MG63 (cell line): ENCODE data around the gene MILR1. TPM values are rescaled to one million over a fixed set of nuclear protein-coding genes. Genes with fewer than 3 reads are reported as not detected.
"Not testable (repeated sequence)": the region's sequence is repeated elsewhere in the genome, so short reads cannot be mapped to it uniquely, and the experiment has no call there.

Source experiments
- DNase-seq: peaks from one replicate; pipeline ENCODE4 v3.0.0-alpha.2; 2020
- H3K27me3 ChIP-seq: fragments of 250-450 bp; sonication (Bioruptor Pico); 2 replicates; pipeline ENCODE4 v1.5.1; 2020; ENCODE audit warnings: mild to moderate bottlenecking, moderate library complexity
- H3K36me3 ChIP-seq: fragments of 250-450 bp; sonication (Bioruptor Pico); 2 replicates; pipeline ENCODE4 v1.5.1; 2020; ENCODE audit warnings: mild to moderate bottlenecking, moderate library complexity
- H3K4me3 ChIP-seq: fragments of 250-450 bp; sonication (Bioruptor Pico); 2 replicates; pipeline ENCODE4 v1.5.1; 2020; ENCODE audit warnings: mild to moderate bottlenecking, moderate library complexity
- H3K9me3 ChIP-seq: fragments of 250-450 bp; sonication (Bioruptor Pico); 2 replicates; pipeline ENCODE4 v1.5.1; 2020; ENCODE audit warnings: mild to moderate bottlenecking, moderate library complexity
- total RNA-seq: library from RNA; depleted of rRNA; stranded (reverse); fragments of >200 nt; shearing (Covaris generic); gene quantifications from 2 replicates; pipeline ENCODE4 v1.2.3, GENCODE V29; 2014; ENCODE audit warnings: low replicate concordance

MILR1 gene
- total RNA-seq, 1 experiment from 2014 or later = 5.6 TPM

- no peak overlapping the region for H3K4me3 ChIP-seq
- no peaks in the 10 kb centered on the region for H3K36me3 ChIP-seq
- no peaks in the 10 kb centered on the region for H3K9me3 ChIP-seq
- no peak for DNase-seq
- H3K27me3 ChIP-seq = no peaks in the 10 kb centered on the region
Measured at GRCh38 chr17:64455993-64456885, 7.3 kb downstream of the MILR1 start.

GRCh38 chr17:64457156-64457555, 8.2 kb downstream of the MILR1 start:
- H3K27me3 ChIP-seq = no peaks in the 10 kb centered on the region
- no peak for DNase-seq
- no peaks in the 10 kb centered on the region for H3K9me3 ChIP-seq
- H3K36me3 ChIP-seq = no peaks in the 10 kb centered on the region
- no peak overlapping the region for H3K4me3 ChIP-seq

GRCh38 chr17:64458756-64459155, 9.8 kb downstream of the MILR1 start:
- Histone ChIP-seq H3K9me3 (no peaks in the 10 kb centered on the region), H3K4me3 (no peak overlapping the region), H3K27me3 (no peaks in the 10 kb centered on the region), H3K36me3 (no peaks in the 10 kb centered on the region)
- DNase-seq = no peak

- H3K4me3 ChIP-seq = no peak overlapping the region
- no peaks in the 10 kb centered on the region for H3K36me3 ChIP-seq
- peak; percentile 43 for DNase-seq
- no peaks in the 10 kb centered on the region for H3K9me3 ChIP-seq
- H3K27me3 ChIP-seq = no peaks in the 10 kb centered on the region
Measured at GRCh38 chr17:64459284-64459747, 10.4 kb downstream of the MILR1 start.

GRCh38 chr17:64459818-64460217, 10.9 kb downstream of the MILR1 start:
- not testable (repeated sequence) for H3K36me3 ChIP-seq, DNase-seq, H3K4me3 ChIP-seq, H3K27me3 ChIP-seq, H3K9me3 ChIP-seq

GRCh38 chr17:64460955-64461354, 12.0 kb downstream of the MILR1 start:
- no peaks in the 10 kb centered on the region for H3K36me3 ChIP-seq
- H3K4me3 ChIP-seq = no peak overlapping the region
- H3K27me3 ChIP-seq = no peaks in the 10 kb centered on the region
- H3K9me3 ChIP-seq = no peaks in the 10 kb centered on the region
- DNase-seq = no peak

GRCh38 chr17:64461788-64462187, 12.9 kb downstream of the MILR1 start:
- no peaks in the 10 kb centered on the region for H3K36me3 ChIP-seq
- no peak for DNase-seq
- H3K9me3 ChIP-seq = no peaks in the 10 kb centered on the region
- no peaks in the 10 kb centered on the region for H3K27me3 ChIP-seq
- H3K4me3 ChIP-seq = no peak overlapping the region

GRCh38 chr17:64466019-64466735, 17.3 kb downstream of the MILR1 start:
- DNase-seq = no peak
- no peak overlapping the region for H3K4me3 ChIP-seq
- no peaks in the 10 kb centered on the region for H3K36me3 ChIP-seq
- H3K9me3 ChIP-seq = no peaks in the 10 kb centered on the region
- no peaks in the 10 kb centered on the region for H3K27me3 ChIP-seq

GRCh38 chr17:64466834-64467233, 17.9 kb downstream of the MILR1 start:
- H3K4me3 ChIP-seq, H3K27me3 ChIP-seq: not testable (repeated sequence)

GRCh38 chr17:64470625-64471024, 21.7 kb downstream of the MILR1 start:
- no peaks in the 10 kb centered on the region for H3K36me3 ChIP-seq
- no peak overlapping the region for H3K4me3 ChIP-seq
- H3K27me3 ChIP-seq = no peaks in the 10 kb centered on the region
- no peaks in the 10 kb centered on the region for H3K9me3 ChIP-seq
- DNase-seq = no peak

More at GRCh38 chr17:64466834-64467233, 17.9 kb downstream of the MILR1 start:
- DNase-seq, H3K36me3 ChIP-seq, H3K9me3 ChIP-seq: not testable (repeated sequence)

- DNase-seq = no peak
- H3K9me3 ChIP-seq = no peaks in the 10 kb centered on the region
- no peaks in the 10 kb centered on the region for H3K36me3 ChIP-seq
- no peak overlapping the region for H3K4me3 ChIP-seq
- no peaks in the 10 kb centered on the region for H3K27me3 ChIP-seq
Measured at GRCh38 chr17:64471440-64471839, 22.5 kb downstream of the MILR1 start.

GRCh38 chr17:64472564-64472963, 23.6 kb downstream of the MILR1 start:
- Histone ChIP-seq H3K9me3 (no peaks in the 10 kb centered on the region), H3K4me3 (no peak overlapping the region), H3K27me3 (no peaks in the 10 kb centered on the region), H3K36me3 (peaks cover 5% of the 10 kb centered on the region)
- no peak for DNase-seq

- DNase-seq = no peak
- Histone ChIP-seq H3K36me3 (peaks cover 45% of the 10 kb centered on the region), H3K4me3 (no peak overlapping the region), H3K27me3 (no peaks in the 10 kb centered on the region), H3K9me3 (no peaks in the 10 kb centered on the region)
Measured at GRCh38 chr17:64477849-64478248, 28.9 kb downstream of the MILR1 start.

- H3K9me3 ChIP-seq = no peaks in the 10 kb centered on the region
- H3K27me3 ChIP-seq = no peaks in the 10 kb centered on the region
- no peak for DNase-seq
- H3K36me3 ChIP-seq = peaks cover 69% of the 10 kb centered on the region
- no peak overlapping the region for H3K4me3 ChIP-seq
Measured at GRCh38 chr17:64480951-64481350, 32.0 kb downstream of the MILR1 start.

- Histone ChIP-seq H3K36me3 (peaks cover 66% of the 10 kb centered on the region), H3K27me3 (no peaks in the 10 kb centered on the region), H3K9me3 (no peaks in the 10 kb centered on the region), H3K4me3 (no peak overlapping the region)
- DNase-seq = no peak
Measured at GRCh38 chr17:64484380-64484779, 35.5 kb downstream of the MILR1 start.

- no peak overlapping the region for H3K4me3 ChIP-seq
- no peaks in the 10 kb centered on the region for H3K9me3 ChIP-seq
- peaks cover 66% of the 10 kb centered on the region for H3K36me3 ChIP-seq
- DNase-seq = no peak
- H3K27me3 ChIP-seq = no peaks in the 10 kb centered on the region
Measured at GRCh38 chr17:64488301-64488700, 39.4 kb downstream of the MILR1 start.

- H3K27me3 ChIP-seq = no peaks in the 10 kb centered on the region
- peak; percentile 17 for DNase-seq
- no peak overlapping the region for H3K4me3 ChIP-seq
- H3K9me3 ChIP-seq = no peaks in the 10 kb centered on the region
- peaks cover 49% of the 10 kb centered on the region for H3K36me3 ChIP-seq
Measured at GRCh38 chr17:64491034-64491860, 42.3 kb downstream of the MILR1 start.
